Head of caudate nucleus (tissue), 42 donors: ENCODE data around the gene MCOLN1.
"Not testable (repeated sequence)": the region's sequence is repeated elsewhere in the genome, so short reads cannot be mapped to it uniquely, and the experiment has no call there.

ENCODE experiments used
- DNase-seq, 42 donors: peaks; one replicate each; pipeline versions ENCODE4 v3.0.0 to v3.0.0-alpha.2; 2020 to 2021; ENCODE audit warnings: mixed read lengths in 7 of 42
- intact Hi-C: fragments of 100-400 bp; cut with DNase I; formaldehyde crosslinking; loops from one replicate; pipeline ENCODE4 v1.15.0; 2022

The MCOLN1 gene

GRCh38 chr19:7535047-7535997, 12.9 kb downstream of the MCOLN1 start, which contains the start of gene PNPLA6:
Gene PNPLA6, plus strand, starts transcription at chr19:7535717. Its CDS starts 72 bp downstream, at chr19:7535789.
- intact Hi-C loops = no loop called here
- peak; percentile 95 to 100 (median 98) for DNase-seq

- DNase-seq = peak in 27 of 42 donors; percentile 19 to 78 (median 52)
- intact Hi-C loops = no loop called here
Observed at GRCh38 chr19:7535998-7536695, 13.7 kb downstream of the MCOLN1 start.

GRCh38 chr19:7538990-7539389, 16.6 kb downstream of the MCOLN1 start:
- DNase-seq, intact Hi-C loops: not testable (repeated sequence)

- DNase-seq = no peak
- intact Hi-C loops = no loop called here
Observed at GRCh38 chr19:7539827-7540425, 17.5 kb downstream of the MCOLN1 start.

GRCh38 chr19:7540761-7541474, 18.5 kb downstream of the MCOLN1 start:
- intact Hi-C loops = no loop called here
- DNase-seq = no peak

GRCh38 chr19:7541475-7541824, 19.0 kb downstream of the MCOLN1 start:
- intact Hi-C loops = no loop called here

GRCh38 chr19:7541828-7542443, 19.5 kb downstream of the MCOLN1 start:
- intact Hi-C loops = no loop called here
- no peak for DNase-seq

More at GRCh38 chr19:7541475-7541824, 19.0 kb downstream of the MCOLN1 start:
- DNase-seq = no peak

GRCh38 chr19:7542556-7543348, 20.3 kb downstream of the MCOLN1 start:
- DNase-seq = no peak
- intact Hi-C loops = no loop called here

- DNase-seq = peak in 11 of 42 donors; percentile 8 to 49 (median 26)
- intact Hi-C loops = no loop called here
Observed at GRCh38 chr19:7544626-7545025, 22.2 kb downstream of the MCOLN1 start.

- no peak for DNase-seq
Observed at GRCh38 chr19:7545300-7545699, 22.9 kb downstream of the MCOLN1 start.

GRCh38 chr19:7545904-7546303, 23.5 kb downstream of the MCOLN1 start:
- intact Hi-C loops = no loop called here
- DNase-seq = no peak

More at GRCh38 chr19:7545300-7545699, 22.9 kb downstream of the MCOLN1 start:
- intact Hi-C loops = no loop called here

- no peak for DNase-seq
- intact Hi-C loops = no loop called here
Observed at GRCh38 chr19:7547159-7547558, 24.7 kb downstream of the MCOLN1 start.

- intact Hi-C loops = no loop called here
- DNase-seq = no peak
Observed at GRCh38 chr19:7549429-7550148, 27.2 kb downstream of the MCOLN1 start.

- intact Hi-C loops = no loop called here
- DNase-seq = no peak
Observed at GRCh38 chr19:7550169-7550770, 27.8 kb downstream of the MCOLN1 start.

- intact Hi-C loops = no loop called here
- DNase-seq = peak; percentile 65 to 93 (median 80)
Observed at GRCh38 chr19:7550987-7551761, 28.8 kb downstream of the MCOLN1 start.

GRCh38 chr19:7552781-7553180, 30.4 kb downstream of the MCOLN1 start:
- intact Hi-C loops = no loop called here
- no peak for DNase-seq
